ENCODE data around the gene BBIP1.

GRCh38 chr10:110883924-110884323 is 35.1 kb downstream of the BBIP1 start:
- no peak for TF ChIP-seq EZH2 (IDR thresholded peaks at IDR 0.05; ENCODE audit: borderline replicate concordance, control insufficient read depth, low read depth, low read length)
- TF ChIP-seq CTCF (IDR thresholded peaks at IDR 0.05 in 2 of 3, conservative IDR thresholded peaks at IDR 0.05 in 1 of 3; ENCODE audit: control insufficient read depth in 2 of 3, extremely low read depth in 1 of 3, insufficient read depth in 1 of 3, low read depth in 3 of 3, low read length in 3 of 3): no peak
- no peak for TF ChIP-seq CBX5 (IDR thresholded peaks at IDR 0.05; ENCODE audit: low read depth)
- no peak for TF ChIP-seq CHD4 (IDR thresholded peaks at IDR 0.05)
- TF ChIP-seq GABPA (IDR thresholded peaks at IDR 0.05; ENCODE audit: low read depth): no peak

All from GM12878 (cell line).